SK-N-SH (cell line): ENCODE measurements around the gene ITGBL1. TPM values are rescaled to one million over a fixed set of nuclear protein-coding genes. Genes with fewer than 3 reads are reported as not detected.

Experiments used
- CTCF ChIA-PET: fragments of 300-600, 350-600 bp; formaldehyde crosslinking; extraction: SDS; loops from one replicate; lab custom pipeline; 2021; lab: Yijun Ruan, JAX
- POLR2A ChIA-PET: fragments of 350-600 bp; sonication (Branson Sonifier 250); formaldehyde crosslinking; extraction: SDS; loops from one replicate; lab custom pipeline; 2020; ENCODE audit warnings: antibody characterized with exemption, inconsistent platforms; lab: Yijun Ruan, JAX
- DNase-seq: peaks from one replicate; pipeline ENCODE4 v3.0.0; 2012
- H2AFZ ChIP-seq: fragments of 200-600 bp; sonication (generic); 2 replicates; pipeline ENCODE4 v1.8.1; 2016; ENCODE audit warnings: antibody characterized with exemption, mild to moderate bottlenecking, low read depth
- H3F3A ChIP-seq: fragments of 200-600 bp; sonication (generic); replicated peaks from 2 replicates; pipeline ENCODE3; 2016; ENCODE audit warnings: antibody characterized with exemption, mild to moderate bottlenecking; ENCODE audit not compliant: insufficient read depth
- H3K27ac ChIP-seq, 2 experiments: fragments of 200-500 bp in 1 of 2; fragments of 200-600 bp in 1 of 2; sonication (Bioruptor generic) in 1 of 2; sonication (generic), shearing (Covaris generic) in 1 of 2; 2 replicates each; pipeline versions ENCODE4 v1.5.1 to v1.6.1; 2014 to 2016; ENCODE audit warnings: low read depth in 2 of 2, inconsistent platforms in 1 of 2, low read length in 1 of 2, mild to moderate bottlenecking in 1 of 2, mixed read lengths in 1 of 2
- H3K27me3 ChIP-seq: fragments of 200-600 bp; sonication (generic), shearing (Covaris generic); 2 replicates; pipeline ENCODE4 v1.6.1; 2016; ENCODE audit warnings: mixed run types; ENCODE audit not compliant: insufficient read depth
- H3K36me3 ChIP-seq, 2 experiments: fragments of 200-500 bp in 1 of 2; fragments of 200-600 bp in 1 of 2; sonication (Bioruptor generic) in 1 of 2; sonication (generic) in 1 of 2; replicated peaks in 1 of 2; 2 replicates each; pipeline versions ENCODE3 to v1.5.1; 2014 to 2016; ENCODE audit warnings: low read length in 1 of 2, mild to moderate bottlenecking in 1 of 2; ENCODE audit not compliant: insufficient read depth in 2 of 2, control insufficient read depth in 1 of 2
- H3K4me1 ChIP-seq, 2 experiments: fragments of 200-500 bp in 1 of 2; fragments of 200-600 bp in 1 of 2; sonication (Bioruptor generic) in 1 of 2; sonication (generic), shearing (Covaris generic) in 1 of 2; 2 replicates each; pipeline versions ENCODE4 v1.5.1 to v1.6.1; 2014 to 2016; ENCODE audit warnings: low read depth in 1 of 2, low read length in 1 of 2, mixed run types in 1 of 2; ENCODE audit not compliant: insufficient read depth in 2 of 2, control insufficient read depth in 1 of 2
- H3K4me2 ChIP-seq: fragments of 200-600 bp; sonication (generic), shearing (Covaris generic); 2 replicates; pipeline ENCODE4 v1.6.1; 2017; ENCODE audit warnings: mixed run types
- H3K4me3 ChIP-seq, 2 experiments: fragments of 200-500 bp in 1 of 2; fragments of 200-600 bp in 1 of 2; sonication (Bioruptor generic) in 1 of 2; sonication (generic), shearing (Covaris generic) in 1 of 2; 2 replicates each; pipeline versions ENCODE4 v1.5.1 to v1.8.1; 2014 to 2016; ENCODE audit warnings: low read depth in 2 of 2, inconsistent platforms in 1 of 2, low read length in 1 of 2, mild to moderate bottlenecking in 1 of 2, mixed read lengths in 1 of 2, moderate library complexity in 1 of 2
- H3K79me2 ChIP-seq: fragments of 200-600 bp; sonication (generic); 2 replicates; pipeline ENCODE4 v1.8.1; 2017; ENCODE audit warnings: mild to moderate bottlenecking; ENCODE audit not compliant: insufficient read depth
- H3K9ac ChIP-seq: fragments of 200-600 bp; sonication (generic); 2 replicates; pipeline ENCODE4 v1.6.1; 2017; ENCODE audit warnings: mixed run types
- H3K9me2 ChIP-seq: fragments of 200-600 bp; sonication (generic); 2 replicates; pipeline ENCODE4 v1.6.1; 2017; ENCODE audit warnings: mixed run types
- H3K9me3 ChIP-seq: fragments of 200-600 bp; sonication (generic); 2 replicates; pipeline ENCODE4 v1.6.1; 2017; ENCODE audit warnings: mixed run types, mild to moderate bottlenecking, moderate library complexity
- H4K20me1 ChIP-seq: fragments of 200-600 bp; sonication (generic); 2 replicates; pipeline ENCODE4 v1.6.1; 2017; ENCODE audit warnings: mild to moderate bottlenecking, mixed run types; ENCODE audit not compliant: insufficient read depth
- CHD2 ChIP-seq: fragments of 150-350 bp; IDR thresholded peaks from 2 replicates; pipeline ENCODE4 v1.6.1; 2018; ENCODE audit warnings: low read length; ENCODE audit not compliant: partially characterized antibody
- CTCF ChIP-seq: fragments of 200-600 bp; sonication (generic); IDR thresholded peaks from 2 replicates; pipeline ENCODE4 v1.6.1; 2017; ENCODE audit warnings: antibody characterized with exemption, mild to moderate bottlenecking, moderate library complexity
- FOXM1 ChIP-seq: IDR thresholded peaks from 2 replicates; pipeline ENCODE4 v1.4.0; 2012; ENCODE audit warnings: low read depth, mild to moderate bottlenecking
- IRF3 ChIP-seq: fragments of 150-350 bp; IDR thresholded peaks from 2 replicates; pipeline ENCODE4 v1.6.1; 2016; ENCODE audit warnings: mild to moderate bottlenecking, low read depth, low read length
- JUND ChIP-seq: IDR thresholded peaks from 2 replicates; pipeline ENCODE4 v1.4.0; 2012
- MAX ChIP-seq: IDR thresholded peaks from 2 replicates; pipeline ENCODE4 v1.4.0; 2012; ENCODE audit warnings: low read depth
- MEF2A ChIP-seq: IDR thresholded peaks from 2 replicates; pipeline ENCODE4 v1.4.0; 2012; ENCODE audit warnings: low read depth, borderline replicate concordance
- RAD21 ChIP-seq: IDR thresholded peaks from 2 replicates; pipeline ENCODE4 v1.6.1; 2012; ENCODE audit warnings: mild to moderate bottlenecking, low read length
- RFX5 ChIP-seq: IDR thresholded peaks from 2 replicates; pipeline ENCODE4 v1.6.1; 2012; ENCODE audit warnings: mild to moderate bottlenecking, improper control_type of control experiment, low read length
- SIN3A ChIP-seq: IDR thresholded peaks from 2 replicates; pipeline ENCODE4 v1.6.1; 2012; ENCODE audit warnings: low read depth, mild to moderate bottlenecking, low read length, moderate library complexity, borderline replicate concordance
- TAF1 ChIP-seq: IDR thresholded peaks from 2 replicates; pipeline ENCODE4 v1.6.1; 2012; ENCODE audit warnings: low read depth, mild to moderate bottlenecking, low read length, moderate library complexity, borderline replicate concordance
- WGBS: methylation state at CpG from one replicate; pipeline ENCODE4 v1.1.6; 2017; ENCODE audit warnings: low lambda C conversion rate; 5-methylcytosine and 5-hydroxymethylcytosine counted together
- polyA plus RNA-seq, 3 experiments: library from polyadenylated mRNA; depleted of rRNA; stranded (reverse); fragments of >200 nt; gene quantifications; 2 replicates each; pipeline ENCODE4 v1.2.3, GENCODE V29; 2012
- TF ChIP-seq, protein P1 (sequence below): fragments of 150-350 bp; IDR thresholded peaks from 2 replicates; pipeline ENCODE4 v1.6.1; 2017; ENCODE audit warnings: antibody characterized with exemption, low read length, low read depth, borderline replicate concordance
- TF ChIP-seq, protein P2 (sequence below): IDR thresholded peaks from 2 replicates; pipeline ENCODE4; 2012

The ITGBL1 gene
- polyA plus RNA-seq, 1 of the 3 experiments (the other 2 are of a cell fraction): 78.7 TPM

DNA sequence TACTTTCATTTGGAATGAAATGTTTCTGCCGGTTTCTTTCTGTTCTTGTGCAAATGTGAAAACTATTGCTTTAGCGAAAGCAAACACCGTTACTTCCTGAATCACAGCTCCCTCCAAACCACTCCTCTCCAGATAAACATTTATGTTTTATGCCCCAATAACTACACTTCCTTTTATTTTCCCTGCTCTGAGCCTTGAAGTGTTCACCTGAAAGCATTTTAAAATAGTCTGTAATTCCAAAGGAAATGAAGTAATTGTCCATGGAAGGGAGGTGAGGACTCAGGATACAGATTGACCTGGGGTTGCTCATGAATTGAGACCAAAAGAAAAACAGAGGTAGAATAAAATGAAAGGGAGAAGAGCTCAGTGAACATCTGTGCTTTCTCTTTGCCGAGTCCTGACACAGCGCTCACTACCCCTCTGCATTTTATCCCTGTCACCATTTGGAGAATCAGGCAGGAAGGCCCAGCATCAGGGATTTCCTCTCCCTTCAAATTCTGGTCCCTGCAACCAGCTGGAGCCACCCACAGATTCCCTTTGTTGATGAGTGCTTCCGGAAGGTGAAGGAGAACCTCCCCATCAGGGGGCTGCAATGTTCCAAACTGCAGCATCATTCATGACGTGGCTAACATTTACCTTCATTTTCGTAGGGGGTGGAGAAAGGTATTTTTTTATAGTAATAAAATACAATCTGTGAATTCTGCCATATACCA, 171.9 kb downstream of the ITGBL1 start:
- H3K4me2 ChIP-seq: no peak overlapping the region
- no peaks in the 10 kb centered on the region for H3K9me2 ChIP-seq
- no peaks in the 10 kb centered on the region for H4K20me1 ChIP-seq
- CTCF ChIA-PET: interaction anchor here (1.7 kb wide), 1 partner anchor 10 kb away, joined by 5 read pairs; no protein-coding TSS in a partner anchor
- peaks cover 7% of the 10 kb centered on the region for H3F3A ChIP-seq
- H3K4me3 ChIP-seq: no peak overlapping the region
- POLR2A ChIA-PET: no interaction called here
- TF ChIP-seq RAD21 (no peak), JUND (no peak), RFX5 (no peak), FOXM1 (no peak), CTCF (no peak), SIN3A (no peak), MAX (no peak), IRF3 (no peak)
- TF ChIP-seq, protein P1, sequence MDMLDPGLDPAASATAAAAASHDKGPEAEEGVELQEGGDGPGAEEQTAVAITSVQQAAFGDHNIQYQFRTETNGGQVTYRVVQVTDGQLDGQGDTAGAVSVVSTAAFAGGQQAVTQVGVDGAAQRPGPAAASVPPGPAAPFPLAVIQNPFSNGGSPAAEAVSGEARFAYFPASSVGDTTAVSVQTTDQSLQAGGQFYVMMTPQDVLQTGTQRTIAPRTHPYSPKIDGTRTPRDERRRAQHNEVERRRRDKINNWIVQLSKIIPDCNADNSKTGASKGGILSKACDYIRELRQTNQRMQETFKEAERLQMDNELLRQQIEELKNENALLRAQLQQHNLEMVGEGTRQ: no peak
- no peaks in the 10 kb centered on the region for H3K27me3 ChIP-seq
- no peak overlapping the region for H3K9ac ChIP-seq
- H3K36me3 ChIP-seq: peaks cover 0 to 22% of the 10 kb centered on the region in 2 experiments
- H3K27ac ChIP-seq: peak overlapping the region in 1 of 2 experiments; percentile 19; a peak in 1 of 4 replicates
- no peak for DNase-seq
- WGBS: 76% methylated on average over 8 of the region's 8 CpGs
- H2AFZ ChIP-seq: no peak overlapping the region
- peaks cover 10% of the 10 kb centered on the region for H3K79me2 ChIP-seq
- H3K9me3 ChIP-seq: no peaks in the 10 kb centered on the region
- peaks cover 0 to 11% of the 10 kb centered on the region in 2 experiments; a peak in 2 of 4 replicates for H3K4me1 ChIP-seq

DNA sequence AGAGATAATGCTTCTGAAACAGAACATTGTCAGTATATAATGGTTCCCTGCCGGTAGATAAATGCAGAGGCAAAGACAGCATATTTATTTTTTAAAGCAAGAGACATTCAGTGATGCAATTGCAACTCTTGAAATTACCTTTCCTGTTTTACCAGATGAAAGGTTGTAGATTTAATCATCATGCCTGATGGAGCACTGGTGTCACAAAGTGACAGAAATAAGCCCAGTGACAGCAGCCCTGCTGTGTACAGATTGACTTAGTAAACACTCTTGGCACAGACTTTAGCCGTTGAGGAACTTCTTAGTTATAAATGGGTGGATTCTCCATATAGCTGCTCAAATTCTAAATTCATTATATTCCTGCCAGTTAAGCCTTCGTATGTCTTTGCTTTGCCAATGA, 172.5 kb downstream of the ITGBL1 start:
- Histone ChIP-seq H3K9me2 (no peaks in the 10 kb centered on the region), H2AFZ (no peak overlapping the region), H3K36me3 (peaks cover 0 to 16% of the 10 kb centered on the region in 2 experiments), H3K79me2 (peaks cover 10% of the 10 kb centered on the region), H3K4me3 (no peak overlapping the region), H3K27ac (no peak overlapping the region), H3F3A (peaks cover 7% of the 10 kb centered on the region), H3K4me1 (peaks cover 0 to 11% of the 10 kb centered on the region in 2 experiments; a peak in 2 of 4 replicates), H3K4me2 (no peak overlapping the region), H4K20me1 (no peaks in the 10 kb centered on the region), H3K27me3 (no peaks in the 10 kb centered on the region), H3K9me3 (no peaks in the 10 kb centered on the region), H3K9ac (no peak overlapping the region)
- CTCF ChIA-PET: interaction anchor here (1.7 kb wide), 1 partner anchor 10 kb away, joined by 5 read pairs; no protein-coding TSS in a partner anchor
- POLR2A ChIA-PET: no interaction called here
- no peak for DNase-seq
- WGBS: 89% methylated on average over 3 of the region's 3 CpGs
- TF ChIP-seq CHD2 (no peak), MEF2A (no peak), TAF1 (no peak), RFX5 (no peak), MAX (no peak)
- TF ChIP-seq, protein P2, sequence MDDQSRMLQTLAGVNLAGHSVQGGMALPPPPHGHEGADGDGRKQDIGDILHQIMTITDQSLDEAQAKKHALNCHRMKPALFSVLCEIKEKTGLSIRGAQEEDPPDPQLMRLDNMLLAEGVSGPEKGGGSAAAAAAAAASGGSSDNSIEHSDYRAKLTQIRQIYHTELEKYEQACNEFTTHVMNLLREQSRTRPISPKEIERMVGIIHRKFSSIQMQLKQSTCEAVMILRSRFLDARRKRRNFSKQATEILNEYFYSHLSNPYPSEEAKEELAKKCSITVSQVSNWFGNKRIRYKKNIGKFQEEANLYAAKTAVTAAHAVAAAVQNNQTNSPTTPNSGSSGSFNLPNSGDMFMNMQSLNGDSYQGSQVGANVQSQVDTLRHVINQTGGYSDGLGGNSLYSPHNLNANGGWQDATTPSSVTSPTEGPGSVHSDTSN: no peak
